Effector CD8-positive, alpha-beta T cell (primary cell): ENCODE data around the gene IFIT1B.
"Not testable (repeated sequence)": the region's sequence is repeated elsewhere in the genome, so short reads cannot be mapped to it uniquely, and the experiment has no call there.

Experiments used
- DNase-seq: peaks from one replicate; lab custom pipeline; 2025; lab: John Stamatoyannopoulos, UW

Gene IFIT1B

DNA sequence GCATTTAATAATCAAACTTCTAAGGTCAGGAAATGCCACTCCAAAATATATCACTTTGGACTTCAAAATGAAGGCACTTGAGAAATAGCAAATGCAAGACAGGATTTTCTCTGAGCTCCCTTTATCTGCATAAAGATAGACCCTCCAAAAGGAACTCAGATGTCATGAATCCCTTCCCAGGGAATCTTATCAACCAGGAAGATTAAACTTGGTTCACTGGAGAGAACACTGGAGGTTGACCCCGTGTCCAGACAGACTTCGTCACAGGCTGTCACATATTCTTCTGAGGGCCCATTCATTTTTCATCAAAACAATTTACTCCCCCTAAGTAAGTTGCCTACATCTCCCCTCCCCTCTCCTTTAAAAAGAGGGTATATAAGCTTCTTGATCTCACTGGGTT is 28.9 kb upstream of the IFIT1B start:
- DNase-seq, result no peak

DNA sequence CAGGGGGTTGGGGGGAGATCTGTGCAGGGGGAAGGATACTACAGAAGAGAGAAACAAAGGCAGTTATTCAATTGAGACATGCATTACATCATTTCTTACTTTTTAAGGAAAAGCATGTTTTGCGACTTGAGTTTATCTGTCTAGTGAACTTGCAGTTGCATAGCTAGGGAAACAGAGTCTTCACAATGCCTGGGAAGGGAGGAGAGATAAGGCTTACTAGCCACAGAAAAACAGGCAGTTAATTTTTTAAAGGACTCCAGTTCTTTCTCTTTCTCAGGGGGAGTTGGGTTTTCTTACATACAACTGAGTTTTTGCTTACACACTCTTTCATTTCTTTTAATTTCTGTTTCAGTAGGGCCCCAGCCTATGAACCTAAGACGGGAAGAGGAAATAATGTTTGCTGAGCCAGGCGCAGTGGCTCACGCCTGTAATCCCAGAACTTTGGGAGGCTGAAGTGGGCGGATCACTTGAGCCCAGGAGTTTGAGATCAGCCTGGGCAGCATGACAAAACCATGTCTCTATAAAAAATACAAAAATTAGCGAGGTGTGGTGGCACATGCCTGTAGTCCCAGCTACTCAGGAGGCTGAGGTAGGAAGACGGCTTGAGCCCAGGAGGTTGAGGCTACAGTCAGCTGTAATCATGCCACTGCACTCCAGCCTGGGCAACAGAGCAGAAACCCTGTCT is 27.1 kb upstream of the IFIT1B start:
- not testable (repeated sequence) for DNase-seq

DNA sequence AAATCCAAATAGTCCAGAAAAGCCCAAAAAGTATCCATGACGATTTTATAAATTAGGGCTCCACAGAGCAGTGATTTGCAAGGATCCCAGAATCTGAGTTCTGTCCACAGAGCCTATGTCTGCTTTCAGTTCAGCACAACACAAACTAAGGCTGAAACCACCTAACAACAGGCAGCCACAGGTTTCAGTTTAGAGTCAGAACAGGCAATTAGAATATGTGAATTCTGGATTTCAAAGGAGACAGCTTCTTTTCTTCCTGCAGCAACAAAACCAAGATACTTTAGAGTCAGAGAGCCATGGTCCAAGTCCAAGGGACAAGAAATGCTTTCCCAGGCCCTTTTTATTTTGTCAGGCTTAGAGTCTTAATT is 26.5 kb upstream of the IFIT1B start:
- DNase-seq, result no peak

DNA sequence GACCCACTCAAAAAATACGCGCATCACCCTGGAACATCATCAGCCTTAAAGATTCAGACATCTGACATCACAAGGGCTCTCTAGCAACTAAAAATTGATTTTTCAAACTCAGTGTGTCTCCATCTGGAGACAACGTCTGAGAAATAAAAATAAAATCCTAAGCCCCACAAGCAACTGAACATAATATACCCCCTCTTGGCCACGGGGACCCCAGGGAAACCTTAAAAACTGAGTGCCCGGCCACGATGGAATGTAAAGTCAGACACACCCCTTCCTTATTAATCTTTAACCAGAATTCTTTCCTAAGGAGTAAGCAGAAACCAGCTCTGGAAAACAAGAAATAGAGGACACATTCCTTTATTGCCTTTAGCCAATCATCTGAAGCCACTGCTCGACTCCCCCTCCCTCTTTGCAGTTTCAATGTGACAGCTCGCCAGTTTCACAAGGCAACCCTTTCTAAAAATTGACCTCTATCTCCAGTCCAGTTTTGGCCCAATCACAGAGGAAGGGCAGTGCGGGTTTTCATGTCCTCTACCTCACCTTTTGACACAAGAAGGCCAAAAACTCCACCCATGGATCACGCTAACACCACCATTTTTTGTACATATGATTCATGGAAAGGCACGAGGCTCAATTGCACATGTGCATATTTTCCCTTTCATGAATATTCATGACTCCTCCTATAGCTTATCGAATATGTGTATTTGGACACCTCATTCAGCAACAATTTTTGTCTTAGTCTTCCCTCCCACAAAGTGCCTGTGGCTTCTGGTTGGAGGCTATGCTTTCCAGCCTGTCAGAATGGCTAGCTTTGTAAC is 25.9 kb upstream of the IFIT1B start:
- no peak for DNase-seq

DNA sequence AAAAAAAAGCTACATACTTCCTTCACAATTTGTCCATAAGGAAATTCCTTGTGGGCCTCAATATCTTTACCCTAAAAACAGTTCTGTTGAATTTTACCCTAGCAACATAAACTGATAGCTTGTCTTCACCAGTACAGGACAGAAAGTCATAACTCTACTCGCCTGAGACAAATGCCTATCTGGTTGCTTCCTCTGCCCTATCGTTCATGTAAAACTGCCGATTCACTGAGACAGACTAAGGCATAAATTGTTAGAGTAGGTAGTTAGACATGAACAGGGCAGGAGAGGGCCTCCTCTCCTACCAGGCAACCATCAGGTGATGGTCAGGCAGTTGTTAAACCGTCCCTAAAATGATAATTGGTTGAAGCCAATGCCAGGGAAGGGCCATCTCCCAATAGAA is 25.1 kb upstream of the IFIT1B start:
- no peak for DNase-seq

DNA sequence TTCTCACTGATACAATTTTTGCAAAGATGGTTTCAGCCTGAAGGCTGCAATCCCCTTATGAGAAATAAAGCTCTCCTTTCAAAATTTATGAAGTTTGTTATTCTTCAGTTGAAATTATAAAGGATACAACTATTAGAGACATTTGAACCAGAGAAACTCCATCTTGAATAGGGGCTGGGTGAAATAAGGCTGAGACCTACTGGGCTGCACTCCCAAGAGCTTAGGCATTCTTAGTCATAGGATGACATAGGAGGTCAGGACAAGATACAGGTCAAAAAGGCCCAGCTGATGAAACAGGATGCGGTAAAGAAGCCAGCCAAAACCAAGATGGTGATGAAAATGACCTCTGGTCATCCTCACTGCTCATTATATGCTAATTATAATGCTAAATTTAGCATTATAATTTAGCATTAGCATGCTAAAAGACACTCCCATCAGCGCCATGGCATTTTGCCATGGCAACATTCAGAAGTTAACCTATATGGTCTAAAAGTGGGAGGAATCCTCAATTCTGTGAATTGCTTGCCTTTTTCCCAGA is 22.4 kb upstream of the IFIT1B start:
- DNase-seq, result no peak

DNA sequence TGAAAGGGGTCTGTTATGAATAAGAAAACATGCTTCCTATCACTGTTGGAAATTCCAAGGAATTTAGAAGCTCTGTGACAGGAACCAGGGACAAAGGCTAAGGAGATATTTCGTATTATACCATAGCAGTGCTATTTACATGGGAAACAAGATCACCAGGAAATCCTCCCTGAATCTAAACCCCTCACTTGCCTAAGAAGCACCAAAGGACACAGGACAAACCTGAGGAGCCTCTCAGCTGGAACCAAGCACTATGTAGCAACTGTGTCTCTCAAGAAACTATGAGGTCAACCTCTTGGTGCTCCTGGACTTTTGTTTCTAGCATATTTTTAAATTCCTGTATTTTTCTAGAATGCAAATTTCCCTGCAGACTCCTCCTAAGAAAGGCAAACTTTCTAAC is 20.8 kb upstream of the IFIT1B start:
- DNase-seq, result no peak

DNA sequence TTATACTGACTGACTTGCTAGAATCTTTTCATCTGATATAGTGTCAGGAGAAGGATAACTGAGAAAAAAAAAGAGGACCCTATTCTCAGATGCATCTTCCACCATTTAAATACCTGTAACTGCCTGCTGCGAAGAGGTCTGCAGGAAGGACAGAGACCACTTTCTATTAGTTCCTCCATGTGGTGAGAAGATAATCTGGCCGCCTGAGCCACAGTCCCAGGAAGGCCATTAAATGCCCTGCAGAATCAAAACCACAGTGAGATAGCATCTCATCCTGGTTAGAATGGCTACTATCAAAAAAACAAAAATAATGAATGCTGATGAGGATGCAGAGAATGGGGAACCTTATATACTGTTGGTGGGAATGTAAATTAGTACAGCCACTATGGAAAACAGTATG is 19.9 kb upstream of the IFIT1B start:
- no peak for DNase-seq

DNA sequence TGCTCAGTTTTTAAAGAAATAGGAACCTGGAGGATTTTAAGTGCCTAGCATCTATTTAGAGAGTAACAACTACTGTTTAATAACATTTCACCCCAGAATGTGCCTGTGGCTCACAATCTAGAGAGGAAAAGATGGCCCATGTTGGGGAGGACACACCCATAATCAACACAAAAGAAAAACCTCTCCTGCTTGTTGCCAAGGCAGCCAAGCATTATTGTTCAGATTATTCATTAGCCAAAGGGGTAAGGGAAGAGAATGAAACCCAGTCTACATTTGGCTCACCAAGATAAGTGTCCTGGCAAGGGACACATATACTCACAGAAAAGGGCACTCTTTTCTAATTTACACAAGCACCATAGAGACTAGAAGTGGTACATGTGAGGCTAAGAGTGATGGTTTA is 17.7 kb upstream of the IFIT1B start:
- DNase-seq, result no peak

DNA sequence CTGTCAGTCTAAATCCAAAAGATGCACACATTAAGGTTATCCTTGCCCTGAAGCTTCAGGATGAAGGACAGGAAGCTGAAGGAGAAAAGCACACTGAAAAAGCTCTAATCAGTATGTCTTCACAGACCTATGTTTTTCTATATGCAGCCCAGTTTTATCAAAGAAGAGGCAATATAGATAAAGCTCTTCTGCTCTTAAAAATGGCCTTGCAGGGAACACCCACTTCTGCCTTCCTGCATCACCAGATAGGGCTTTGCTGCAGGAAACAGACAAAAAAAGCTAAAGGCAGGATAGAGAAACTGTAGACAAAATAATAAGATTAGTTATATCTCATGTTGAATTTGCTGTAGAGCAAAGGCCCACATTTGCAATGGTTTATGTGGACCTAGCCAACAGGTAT is 14.9 kb upstream of the IFIT1B start:
- DNase-seq, result no peak

DNA sequence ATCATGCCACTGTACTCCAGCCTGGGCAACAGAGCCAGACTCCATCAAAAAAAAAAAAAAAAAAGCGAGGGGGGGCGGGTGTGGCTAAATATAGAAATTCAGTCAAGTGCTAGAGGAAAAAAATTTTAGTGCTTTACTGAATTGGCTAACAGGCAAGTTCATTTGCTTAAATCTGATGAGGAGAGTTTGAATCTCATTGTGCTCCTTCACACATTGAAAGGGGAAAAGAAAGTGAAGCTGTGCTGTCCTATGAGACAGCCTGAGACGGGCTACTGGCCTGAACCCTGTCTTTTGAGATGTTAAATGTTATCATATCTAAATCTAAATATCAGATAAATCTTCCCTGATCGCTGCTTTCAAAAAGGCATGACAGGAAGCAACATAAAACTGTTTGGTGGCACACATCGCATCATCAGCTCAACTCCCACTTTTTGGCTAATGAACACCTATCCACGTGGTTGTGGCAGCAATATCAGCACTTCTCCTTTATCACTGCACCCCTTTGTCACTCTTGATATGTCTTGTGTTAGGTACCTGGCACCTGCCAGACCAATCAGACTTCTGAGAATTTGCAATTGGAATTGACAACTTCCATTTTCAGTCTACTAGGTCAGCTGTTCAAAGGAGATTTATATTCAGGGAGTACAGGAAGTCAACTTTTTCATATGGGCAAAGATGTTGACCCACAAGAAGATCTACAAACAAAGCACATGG is 14.0 kb upstream of the IFIT1B start:
- DNase-seq, result no peak

DNA sequence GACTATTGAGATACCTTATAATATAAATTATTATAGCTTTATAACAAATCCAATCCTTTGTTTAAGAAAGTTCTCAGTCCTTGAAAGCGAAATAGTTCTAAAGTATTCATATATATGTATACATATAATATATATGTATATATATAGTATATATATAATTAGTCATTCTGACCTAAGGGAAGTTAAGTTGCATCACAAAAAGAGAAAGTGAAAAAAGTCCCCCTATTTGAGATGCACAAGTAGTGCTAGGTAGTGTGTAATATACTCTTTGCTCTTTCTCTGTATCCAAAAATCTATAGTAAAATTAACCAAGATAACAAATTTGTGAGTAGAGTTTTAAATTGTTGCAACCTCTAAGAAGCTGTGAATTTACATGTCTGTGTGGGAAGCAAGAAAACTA is 13.3 kb upstream of the IFIT1B start:
- no peak for DNase-seq

DNA sequence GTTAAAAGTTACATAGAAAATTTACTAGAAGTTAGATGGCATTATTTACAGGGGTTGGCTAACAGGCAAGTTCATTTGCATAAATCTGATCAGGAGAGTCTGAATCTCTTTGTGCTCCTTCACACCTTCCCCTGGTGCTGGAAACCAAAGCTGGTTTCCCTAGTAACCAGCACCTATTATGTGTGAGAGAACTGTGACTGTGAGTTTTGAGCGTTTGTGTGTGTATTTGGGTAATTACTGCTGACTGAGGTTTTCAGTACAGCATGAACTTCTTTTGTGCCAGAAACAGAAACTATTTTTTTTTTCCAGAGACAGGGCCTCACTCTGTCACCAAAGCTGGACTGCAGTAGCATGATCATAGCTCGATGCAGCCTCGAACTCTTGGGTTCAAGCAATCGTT is 10.3 kb upstream of the IFIT1B start:
- DNase-seq, result no peak

DNA sequence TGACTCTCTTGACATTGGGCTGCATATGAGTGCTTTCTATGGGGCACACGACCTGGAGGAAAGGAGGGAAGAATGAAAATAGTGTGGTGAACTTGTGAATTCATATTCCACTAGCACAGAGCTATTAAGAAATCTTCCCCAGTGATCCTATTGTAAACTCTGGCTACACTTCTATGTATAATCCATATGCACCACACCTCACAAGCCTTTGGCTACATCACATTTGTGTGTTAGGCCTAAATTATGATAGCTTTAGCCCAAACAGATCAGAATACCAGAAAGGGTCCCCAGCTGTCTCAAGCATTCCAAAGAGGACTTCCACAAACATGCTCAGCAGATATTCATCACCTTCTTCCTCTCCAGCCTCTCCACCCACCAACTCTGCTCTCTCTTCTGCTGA is 9.7 kb upstream of the IFIT1B start:
- no peak for DNase-seq

DNA sequence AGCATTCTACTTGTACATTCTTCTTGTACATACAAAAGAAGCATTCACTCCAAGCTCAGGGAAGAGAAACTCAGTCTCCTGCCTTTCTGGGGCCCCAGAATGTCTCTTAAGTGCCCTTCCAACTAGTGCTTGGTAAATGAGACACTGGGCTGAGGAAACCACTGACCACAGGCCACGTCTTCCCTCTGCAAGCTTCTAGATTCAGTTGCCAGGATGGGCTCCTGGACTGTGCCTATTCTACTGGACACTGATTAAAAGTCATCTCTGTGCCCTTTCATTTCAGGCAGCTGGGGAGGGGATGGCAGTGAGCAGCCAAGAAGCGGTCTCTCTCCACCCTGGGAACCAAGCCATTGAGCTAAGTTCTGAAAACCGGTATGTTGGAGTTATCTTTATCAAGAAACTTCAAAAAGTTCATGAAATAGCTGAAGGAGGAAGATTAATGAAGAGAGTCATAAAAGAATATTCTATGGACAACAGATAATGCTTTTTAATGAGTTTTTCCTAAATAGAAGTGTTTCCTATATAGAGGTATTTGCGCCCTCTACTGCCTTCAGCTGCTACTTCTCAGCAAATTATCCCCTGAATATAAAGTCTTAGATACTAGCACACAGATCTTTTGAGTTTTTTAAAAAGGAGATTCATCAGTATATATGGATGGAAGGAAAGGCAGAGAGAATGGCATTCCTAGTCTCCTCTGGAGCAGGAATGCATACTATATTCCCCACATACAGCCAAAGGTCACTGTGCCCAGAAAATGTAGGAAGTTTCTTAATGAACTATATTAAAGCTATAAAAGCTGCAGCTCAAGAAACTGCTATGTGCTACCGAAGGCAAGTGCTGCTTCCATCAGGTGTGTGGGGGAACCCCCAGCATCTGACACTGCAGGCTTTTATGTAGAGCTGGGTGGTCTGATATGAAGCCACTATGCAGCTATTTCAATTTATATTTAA is 8.4 kb upstream of the IFIT1B start:
- no peak for DNase-seq

DNA sequence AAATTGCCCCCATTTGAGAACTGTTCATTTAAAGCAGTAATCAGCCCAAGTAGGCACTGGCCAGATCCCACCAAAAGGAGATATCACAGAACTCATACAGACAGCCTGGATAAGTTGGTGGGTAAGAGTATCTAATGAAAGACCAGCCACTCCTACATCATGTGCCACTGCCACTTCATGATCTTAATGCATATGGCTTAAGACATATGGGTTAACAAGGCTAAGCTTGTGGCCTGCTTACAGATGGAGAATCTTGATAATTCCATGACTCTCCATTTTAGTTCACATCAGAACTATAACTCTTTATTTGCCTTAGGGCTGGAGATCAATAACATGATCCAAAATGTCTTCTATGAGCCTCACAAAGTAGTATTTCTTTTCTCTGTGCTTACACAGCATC is 6.8 kb upstream of the IFIT1B start:
- no peak for DNase-seq

DNA sequence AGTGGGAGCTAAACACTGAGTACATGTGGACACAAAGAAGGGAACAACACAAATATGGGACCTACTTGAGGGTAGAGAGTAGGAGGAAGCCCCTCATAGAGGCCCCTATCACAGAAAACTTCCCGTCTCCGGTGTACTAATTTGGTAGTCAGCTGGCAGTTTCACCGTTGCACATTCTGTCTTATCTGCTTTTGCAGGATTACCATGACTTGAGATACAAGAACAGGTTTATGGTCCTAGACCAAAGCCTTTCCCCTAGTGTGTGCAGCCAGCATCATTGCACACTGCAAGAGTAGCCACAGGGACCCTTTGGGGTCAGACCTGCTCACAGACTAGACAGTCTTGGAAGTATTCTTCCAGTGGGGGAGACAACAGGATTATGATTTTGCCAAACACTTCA is 5.9 kb upstream of the IFIT1B start:
- DNase-seq, result no peak

DNA sequence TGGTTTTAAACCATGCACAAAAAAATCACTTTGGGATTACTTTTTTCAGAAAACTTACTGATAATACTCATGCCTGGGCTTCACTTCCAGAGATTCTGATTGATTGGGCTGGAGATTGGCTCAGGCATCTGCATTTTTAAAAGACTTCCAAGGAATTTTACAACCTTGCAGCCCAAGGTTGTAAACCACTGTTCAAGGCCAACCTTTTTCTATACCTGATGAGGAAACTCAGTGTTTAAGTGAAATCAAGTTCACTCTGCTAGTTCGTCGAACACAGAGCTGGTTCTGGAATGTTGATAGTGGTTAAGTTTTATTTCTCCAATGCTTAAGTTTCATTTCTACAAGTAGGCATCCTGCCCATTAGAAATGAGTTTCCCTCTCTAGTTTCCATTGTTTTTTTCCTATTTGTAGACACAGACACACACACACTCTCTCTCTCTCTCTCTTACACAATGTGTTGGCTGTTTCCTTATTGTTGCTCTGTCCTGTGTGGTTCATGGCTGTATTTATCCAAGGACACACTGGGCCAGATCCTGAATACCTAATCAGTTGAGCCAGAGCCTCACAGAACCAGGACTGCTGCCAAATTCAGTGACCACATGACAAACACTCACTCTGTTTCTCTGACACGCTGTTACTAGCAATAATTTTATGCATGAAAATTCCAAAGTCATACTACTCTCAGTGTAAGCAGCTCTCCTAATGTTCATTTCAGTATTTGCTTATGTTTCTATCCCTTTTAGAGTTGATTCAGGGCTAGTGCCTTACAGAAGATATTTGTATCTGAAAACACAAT is 3.7 kb upstream of the IFIT1B start:
- no peak for DNase-seq

DNA sequence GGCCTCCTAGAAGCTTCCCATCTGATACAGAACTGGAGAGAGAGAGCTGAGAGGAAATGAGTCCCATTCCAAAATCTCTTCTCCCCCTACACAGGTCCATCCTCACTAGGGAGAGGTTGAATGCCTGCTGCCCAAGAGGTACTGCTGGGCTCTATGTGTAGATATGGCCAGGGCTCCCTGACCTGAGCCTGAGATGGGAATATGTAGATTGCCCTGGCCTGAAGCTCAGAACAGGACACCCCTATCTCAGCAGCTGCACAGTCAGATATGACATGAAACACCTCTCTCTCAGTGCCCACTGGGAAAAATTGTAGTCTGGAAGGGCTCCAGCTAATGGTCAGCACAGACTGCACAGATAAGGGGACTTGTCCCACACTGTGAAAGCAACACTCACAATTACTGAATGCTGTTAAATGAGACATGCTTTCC is 3.1 kb upstream of the IFIT1B start:
- no peak for DNase-seq

DNA sequence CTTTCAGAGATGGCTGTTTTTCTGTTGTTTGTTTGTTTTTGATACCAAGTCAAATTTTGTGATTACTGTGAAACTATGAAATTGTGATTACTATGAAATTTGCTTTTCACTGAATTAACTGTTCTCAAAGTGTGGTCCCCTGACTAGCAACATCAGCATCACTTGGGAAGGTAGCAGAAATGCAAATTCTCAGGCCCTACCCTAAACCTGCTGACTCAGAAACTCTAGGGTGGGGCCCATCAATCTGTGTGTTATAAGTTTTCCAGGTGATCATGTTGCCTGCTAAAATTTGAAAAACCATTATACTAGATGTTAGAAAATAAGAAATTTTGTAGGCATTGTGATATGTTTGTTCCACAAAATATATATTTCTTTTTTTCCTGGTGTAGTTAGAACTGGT is 1.2 kb downstream of the IFIT1B start:
- no peak for DNase-seq

DNA sequence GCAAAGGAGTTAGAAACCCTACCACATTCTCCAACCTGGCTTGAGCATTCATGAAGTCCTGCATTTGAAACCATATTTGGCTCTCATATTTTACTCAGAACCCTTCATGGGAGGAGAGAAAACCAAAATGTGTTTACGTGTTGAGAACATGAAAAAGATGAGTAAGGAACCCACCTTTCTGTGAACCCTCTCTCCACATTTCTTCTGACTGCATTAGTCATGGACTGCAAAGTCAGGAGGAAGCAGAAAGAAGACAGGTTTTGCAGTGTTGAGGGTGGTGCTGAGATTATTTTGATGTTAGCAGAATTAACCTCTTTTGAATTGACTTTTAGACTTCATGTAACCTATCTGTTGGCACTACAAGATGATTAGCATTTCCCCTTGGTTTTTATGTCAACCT is 4.9 kb downstream of the IFIT1B start:
- no peak for DNase-seq
